Sigmoid colon (tissue), 7 donors: ENCODE results near the gene ARHGAP35. TPM values are rescaled to one million over a fixed set of nuclear protein-coding genes. Genes with fewer than 3 reads are reported as not detected.
"Not testable (repeated sequence)": the region's sequence is repeated elsewhere in the genome, so short reads cannot be mapped to it uniquely, and the experiment has no call there.

ENCODE experiments used
- DNase-seq: peaks from one replicate; pipeline ENCODE4 v3.0.0-alpha.2; 2019
- H3K27ac ChIP-seq, 4 donors: fragments of 200-600 bp; sonication (generic); one replicate each; pipeline ENCODE4 v1.5.1; 2016 to 2019; ENCODE audit warnings: mild to moderate bottlenecking in 1 of 4
- H3K27me3 ChIP-seq, 3 donors: fragments of 200-600 bp; sonication (generic); one replicate each; pipeline ENCODE4 v1.5.1; 2019; ENCODE audit warnings: mild to moderate bottlenecking in 1 of 3
- H3K36me3 ChIP-seq, 4 donors: fragments of 200-600 bp; sonication (generic); one replicate each; pipeline ENCODE4 v1.5.1; 2016 to 2019
- H3K4me1 ChIP-seq, 4 donors: fragments of 200-600 bp; sonication (generic); one replicate each; pipeline ENCODE4 v1.5.1; 2017 to 2019
- H3K4me3 ChIP-seq, 4 donors: fragments of 200-600 bp; sonication (generic); one replicate each; pipeline ENCODE4 v1.5.1; 2017 to 2019; ENCODE audit warnings: mild to moderate bottlenecking in 2 of 4, moderate library complexity in 1 of 4
- H3K9me3 ChIP-seq, 4 donors: fragments of 200-600 bp in 3 of 4; sonication (generic) in 3 of 4; one replicate each; pipeline versions ENCODE4 v1.5.1 to v1.6.1; 2013 to 2019
- EP300 ChIP-seq, 4 donors: sonication (generic); formaldehyde crosslinking; IDR thresholded peaks; one replicate each; pipeline ENCODE4 v1.6.1; 2017; ENCODE audit warnings: antibody characterized with exemption in 4 of 4
- POLR2A ChIP-seq, 2 donors: fragments of 450-650 bp; IDR thresholded peaks; one replicate each; pipeline ENCODE4 v1.6.1; 2016; ENCODE audit warnings: antibody characterized with exemption in 2 of 2, mild to moderate bottlenecking in 2 of 2, moderate library complexity in 2 of 2
- POLR2AphosphoS5 ChIP-seq, 4 donors: sonication (generic); formaldehyde crosslinking; IDR thresholded peaks; one replicate each; pipeline ENCODE4 v1.6.1; 2017; ENCODE audit warnings: antibody characterized with exemption in 4 of 4
- WGBS, 2 donors: extraction: QIAGEN DNeasy Blood & Tissue Kit; methylation state at CpG; one replicate each; pipeline ENCODE4 v1.1.7; 2013; 5-methylcytosine and 5-hydroxymethylcytosine counted together
- intact Hi-C: fragments of 100-400 bp; cut with DNase I; formaldehyde crosslinking; loops from one replicate; pipeline ENCODE4 v1.15.1; 2023
- polyA plus RNA-seq, 3 donors: library from polyadenylated mRNA; stranded (reverse); fragments of 200-250 nt; gene quantifications; one replicate each; pipeline ENCODE4 v1.2.3, GENCODE V29; 2013
- total RNA-seq, 4 donors: library from RNA; depleted of rRNA; stranded (reverse); fragments of >200 nt; gene quantifications; one replicate each; pipeline ENCODE4 v1.1.0, GENCODE V29; 2016
- TF ChIP-seq, protein P1 (sequence below), 4 experiments: fragments of 450-650 bp in 3 of 4; fragments of 200-600 bp in 1 of 4; IDR thresholded peaks; one replicate each; pipeline ENCODE4 v1.5.1; 2016 to 2019; ENCODE audit warnings: antibody characterized with exemption in 4 of 4, mild to moderate bottlenecking in 3 of 4, moderate library complexity in 2 of 4
- donor health status: healthy with polysubstance abuse.
- donor health status: Bipolar disorder and iron deficiency.
- donor health status: healthy.

Gene ARHGAP35
- total and polyA plus RNA-seq, 7 donors: 11.4 to 55.7 (median 35.6) TPM

GRCh38 chr19:46849610-46850009 lies 11.2 kb upstream of the ARHGAP35 start:
- H3K4me1 ChIP-seq: peaks cover 0 to 47% (median 41%) of the 10 kb centered on the region in 4 donors
- no peak for TF ChIP-seq POLR2A (IDR thresholded peaks at IDR 0.05)
- TF ChIP-seq, protein P1, sequence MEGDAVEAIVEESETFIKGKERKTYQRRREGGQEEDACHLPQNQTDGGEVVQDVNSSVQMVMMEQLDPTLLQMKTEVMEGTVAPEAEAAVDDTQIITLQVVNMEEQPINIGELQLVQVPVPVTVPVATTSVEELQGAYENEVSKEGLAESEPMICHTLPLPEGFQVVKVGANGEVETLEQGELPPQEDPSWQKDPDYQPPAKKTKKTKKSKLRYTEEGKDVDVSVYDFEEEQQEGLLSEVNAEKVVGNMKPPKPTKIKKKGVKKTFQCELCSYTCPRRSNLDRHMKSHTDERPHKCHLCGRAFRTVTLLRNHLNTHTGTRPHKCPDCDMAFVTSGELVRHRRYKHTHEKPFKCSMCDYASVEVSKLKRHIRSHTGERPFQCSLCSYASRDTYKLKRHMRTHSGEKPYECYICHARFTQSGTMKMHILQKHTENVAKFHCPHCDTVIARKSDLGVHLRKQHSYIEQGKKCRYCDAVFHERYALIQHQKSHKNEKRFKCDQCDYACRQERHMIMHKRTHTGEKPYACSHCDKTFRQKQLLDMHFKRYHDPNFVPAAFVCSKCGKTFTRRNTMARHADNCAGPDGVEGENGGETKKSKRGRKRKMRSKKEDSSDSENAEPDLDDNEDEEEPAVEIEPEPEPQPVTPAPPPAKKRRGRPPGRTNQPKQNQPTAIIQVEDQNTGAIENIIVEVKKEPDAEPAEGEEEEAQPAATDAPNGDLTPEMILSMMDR (IDR thresholded peaks at IDR 0.05): no peak
- no peak for TF ChIP-seq EP300 (IDR thresholded peaks at IDR 0.05)
- TF ChIP-seq POLR2AphosphoS5 (IDR thresholded peaks at IDR 0.05): no peak
- peak overlapping the region; percentile 87 to 97 (median 93) for H3K27ac ChIP-seq
- H3K4me3 ChIP-seq: peak overlapping the region; percentile 73 to 96 (median 92)
- 63 to 66% methylated on average over 5 of the region's 5 CpGs for WGBS, 2 donors
- intact Hi-C loops: loop anchor here (10.0 kb wide), 1 partner anchor 245 kb away; the partner anchor contains the start of gene CALM3
- peak; percentile 60 for DNase-seq
- H3K27me3 ChIP-seq: no peaks in the 10 kb centered on the region
- peaks cover 0 to 12% (median 3%) of the 10 kb centered on the region in 4 donors for H3K36me3 ChIP-seq
- no peaks in the 10 kb centered on the region for H3K9me3 ChIP-seq

DNA sequence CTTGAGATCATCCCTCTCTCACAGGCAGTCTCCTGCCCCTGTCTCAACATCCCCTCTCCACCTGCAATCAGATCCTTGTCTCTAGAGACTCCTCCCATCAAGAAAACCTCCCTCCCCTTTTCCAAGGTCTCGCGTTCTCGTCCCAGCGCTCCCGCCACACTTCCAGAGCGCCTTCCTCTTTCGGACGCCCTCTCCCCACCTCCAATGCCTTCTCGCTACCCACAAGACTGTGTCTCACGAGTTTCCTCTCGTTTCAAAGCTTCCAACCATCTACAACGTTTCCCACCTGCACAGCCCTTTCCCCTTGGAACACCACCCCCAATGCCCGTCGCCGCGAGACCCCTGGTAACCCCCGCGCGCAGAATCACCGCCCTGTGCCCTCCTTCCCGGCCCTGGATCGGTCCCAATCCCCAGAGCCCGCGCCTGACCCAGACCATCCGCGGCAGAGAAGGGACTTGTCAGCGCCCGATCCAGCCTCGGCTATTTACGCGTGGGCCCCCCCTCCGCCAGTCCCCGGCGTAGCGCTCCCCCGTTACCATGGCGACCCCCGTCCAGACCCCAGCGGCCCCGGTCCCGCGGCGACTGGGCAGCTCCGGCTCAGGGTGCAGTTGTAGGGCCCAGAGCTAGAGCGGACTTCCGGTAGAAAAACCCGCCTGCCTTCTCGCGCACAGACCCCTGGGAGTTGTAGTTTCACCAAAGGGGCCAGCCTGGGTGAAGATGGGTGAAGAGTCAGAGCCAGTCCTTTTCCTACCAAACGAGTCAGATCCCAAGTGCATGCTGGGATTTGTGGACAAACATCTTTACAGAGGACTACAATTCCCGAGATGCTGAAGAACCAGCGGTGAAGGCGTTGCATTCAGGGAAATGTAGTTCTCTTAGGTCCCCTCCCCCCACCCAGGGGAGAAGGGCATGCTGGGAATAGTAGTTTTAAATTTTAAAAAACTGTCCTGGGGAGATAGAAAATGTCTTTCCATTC lies 10.3 kb upstream of the ARHGAP35 start, which contains the start of gene AP2S1:
AP2S1 (minus strand) TSS at position 619 of the 976 bp plus-strand sequence; CDS start at position 539, 80 bp downstream.
- no peaks in the 10 kb centered on the region for H3K9me3 ChIP-seq
- peak within 1 kb of the TSS; percentile 73 to 96 (median 92) for H3K4me3 ChIP-seq
- peak; percentile 98 for DNase-seq
- H3K4me1 ChIP-seq: peaks cover 0 to 50% (median 42%) of the 10 kb centered on the region in 4 donors
- WGBS, 2 donors: 0 to 1% methylated on average over 53 of the region's 53 CpGs
- intact Hi-C loops: loop anchor here (10.0 kb wide), 1 partner anchor 246 kb away; the partner anchor contains the start of gene CALM3
- H3K27ac ChIP-seq: peak within 1 kb of the TSS; percentile 87 to 97 (median 93)
- H3K27me3 ChIP-seq: no peaks in the 10 kb centered on the region
- H3K36me3 ChIP-seq: peaks cover 0 to 3% (median 0%) of the 10 kb centered on the region in 4 donors
- peak; percentile 79 to 92 (median 90) for TF ChIP-seq POLR2AphosphoS5 (IDR thresholded peaks at IDR 0.05)
- no peak for TF ChIP-seq EP300 (IDR thresholded peaks at IDR 0.05)
- TF ChIP-seq POLR2A (IDR thresholded peaks at IDR 0.05): peak; percentile 76 to 79

DNA sequence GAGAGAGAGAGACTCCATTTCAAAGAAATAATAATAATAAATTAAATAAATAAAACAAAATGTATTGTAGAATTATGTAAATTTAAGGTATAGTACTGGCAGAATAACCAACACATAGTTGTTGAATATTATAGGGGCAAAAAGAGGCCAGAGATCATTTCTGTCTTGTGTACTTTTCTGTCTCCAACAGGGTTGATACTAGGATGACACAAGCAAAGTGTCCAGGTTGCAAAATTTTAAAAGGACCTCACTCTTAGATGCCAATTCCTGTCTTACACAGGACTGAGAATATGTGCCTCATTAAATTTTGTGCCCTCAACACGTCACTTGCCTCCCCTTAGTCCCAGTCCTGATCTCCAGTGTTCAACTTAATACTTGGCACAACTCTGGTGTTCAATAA lies 8.0 kb upstream of the ARHGAP35 start:
- Histone ChIP-seq H3K4me3 (no peak overlapping the region), H3K9me3 (no peaks in the 10 kb centered on the region), H3K27ac (no peak overlapping the region), H3K27me3 (no peaks in the 10 kb centered on the region), H3K4me1 (peaks cover 0 to 40% (median 34%) of the 10 kb centered on the region in 4 donors), H3K36me3 (no peaks in the 10 kb centered on the region)
- DNase-seq: no peak
- WGBS, 2 donors: 72 to 88% methylated on average over 1 of the region's 1 CpG
- TF ChIP-seq, protein P1 (IDR thresholded peaks at IDR 0.05): no peak
- no peak for TF ChIP-seq EP300 (IDR thresholded peaks at IDR 0.05)
- no peak for TF ChIP-seq POLR2A (IDR thresholded peaks at IDR 0.05)
- TF ChIP-seq POLR2AphosphoS5 (IDR thresholded peaks at IDR 0.05): no peak
- intact Hi-C loops: loop anchor here (10.0 kb wide), 1 partner anchor 248 kb away; the partner anchor contains the start of gene CALM3

DNA sequence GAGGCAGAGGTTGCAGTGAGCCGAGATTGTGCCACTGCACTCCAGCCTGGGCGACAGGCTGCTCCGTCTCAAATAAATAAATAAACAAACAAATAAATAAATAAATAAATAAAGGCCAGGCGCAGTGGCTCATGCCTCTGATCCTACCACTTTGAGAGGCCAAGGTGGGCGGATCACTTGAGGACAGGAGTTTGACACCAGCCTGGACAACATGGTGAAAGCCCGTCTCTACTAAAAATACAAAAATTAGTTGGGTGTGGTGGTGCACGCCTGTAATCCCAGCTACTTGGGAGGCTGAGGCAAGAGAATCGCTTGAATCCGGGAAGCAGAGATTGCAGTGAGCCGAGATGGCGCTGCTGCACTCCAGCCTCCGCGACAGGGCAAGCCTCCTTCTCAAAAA lies 6.1 kb upstream of the ARHGAP35 start:
- H3K4me3 ChIP-seq, H3K27me3 ChIP-seq, H3K27ac ChIP-seq, H3K9me3 ChIP-seq, H3K36me3 ChIP-seq: not testable (repeated sequence)
- 49 to 77% methylated on average over 13 of the region's 13 CpGs for WGBS, 2 donors
- DNase-seq: peak; percentile 43
- peaks cover 0 to 28% (median 22%) of the 10 kb centered on the region in 4 donors for H3K4me1 ChIP-seq
- intact Hi-C loops: loop anchor here (10.0 kb wide), 1 partner anchor 250 kb away; the partner anchor contains the start of gene CALM3

DNA sequence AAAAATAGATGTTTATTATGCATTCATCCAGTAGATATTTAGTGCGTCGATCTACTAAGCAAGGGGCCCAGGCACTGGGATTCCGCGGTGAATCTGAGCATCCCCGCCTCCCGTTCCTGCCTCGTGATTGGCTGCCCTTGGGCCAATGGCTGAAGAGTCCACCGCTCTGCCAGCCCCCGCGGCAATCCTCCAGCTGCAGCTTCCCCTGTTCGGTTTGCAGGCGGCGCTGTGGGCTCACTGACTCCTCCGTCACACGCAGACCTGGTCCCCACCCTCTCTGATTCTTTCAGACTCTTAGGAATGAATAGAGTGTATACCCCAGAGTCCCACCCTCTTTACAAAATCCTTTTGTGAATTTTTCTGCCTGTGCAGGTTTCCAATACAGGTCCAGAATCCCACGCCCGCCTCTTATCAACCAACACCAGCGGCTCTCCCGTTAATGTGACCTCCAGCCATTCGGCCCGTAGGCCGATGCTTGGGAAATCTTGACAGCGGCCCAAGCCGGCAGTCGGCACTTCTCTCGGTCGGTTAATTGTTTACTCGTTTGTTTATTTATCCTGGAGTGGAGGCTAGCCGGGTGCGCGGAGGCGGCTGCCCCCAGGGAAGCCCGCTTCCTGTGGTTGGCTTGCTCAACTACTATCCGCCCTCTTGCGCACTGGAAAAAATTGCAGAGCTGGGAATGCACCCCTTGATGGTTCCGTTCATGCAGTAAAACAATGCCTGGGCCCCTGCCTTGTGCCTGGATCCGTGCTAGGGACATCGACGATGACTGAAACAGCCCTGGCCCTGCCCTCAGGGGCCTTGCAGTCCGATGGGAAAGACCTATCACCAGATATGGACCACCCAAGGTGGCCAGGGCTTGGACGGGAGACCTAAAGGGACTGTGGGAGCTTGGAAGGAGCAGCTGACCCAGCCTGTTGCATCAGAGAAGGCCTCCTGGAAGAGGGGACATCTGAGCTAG lies 4.5 kb upstream of the ARHGAP35 start:
- intact Hi-C loops: loop anchor here (1.0 to 10.0 kb wide), 2 partner anchors 135 to 252 kb away; partner anchors contain the start of gene CALM3
- H3K9me3 ChIP-seq: no peaks in the 10 kb centered on the region
- WGBS, 2 donors: 8 to 13% methylated on average over 41 of the region's 41 CpGs
- peaks cover 0 to 24% (median 20%) of the 10 kb centered on the region in 4 donors for H3K4me1 ChIP-seq
- H3K4me3 ChIP-seq: peak overlapping the region; percentile 18 to 47 (median 36)
- no peaks in the 10 kb centered on the region for H3K36me3 ChIP-seq
- DNase-seq: peak; percentile 99
- H3K27me3 ChIP-seq: no peaks in the 10 kb centered on the region
- peak overlapping the region; percentile 73 to 83 (median 76) for H3K27ac ChIP-seq
- no peak for TF ChIP-seq EP300 (IDR thresholded peaks at IDR 0.05)
- TF ChIP-seq POLR2A (IDR thresholded peaks at IDR 0.05): no peak
- TF ChIP-seq POLR2AphosphoS5 (IDR thresholded peaks at IDR 0.05): peak in 2 of 4 donors; percentile 43 to 55
- TF ChIP-seq, protein P1 (IDR thresholded peaks at IDR 0.05): peak; percentile 55 to 81 (median 63)
